HG02885 (cell line): ENCODE measurements around the gene KLHDC8A.

Source experiments
- ATAC-seq: cut with Tn5 transposase; IDR thresholded peaks from one replicate; pipeline ENCODE4 v1.9.1; 2021; ENCODE audit warnings: mild to moderate bottlenecking; ENCODE audit not compliant: unreplicated experiment, poor library complexity

The KLHDC8A gene

DNA sequence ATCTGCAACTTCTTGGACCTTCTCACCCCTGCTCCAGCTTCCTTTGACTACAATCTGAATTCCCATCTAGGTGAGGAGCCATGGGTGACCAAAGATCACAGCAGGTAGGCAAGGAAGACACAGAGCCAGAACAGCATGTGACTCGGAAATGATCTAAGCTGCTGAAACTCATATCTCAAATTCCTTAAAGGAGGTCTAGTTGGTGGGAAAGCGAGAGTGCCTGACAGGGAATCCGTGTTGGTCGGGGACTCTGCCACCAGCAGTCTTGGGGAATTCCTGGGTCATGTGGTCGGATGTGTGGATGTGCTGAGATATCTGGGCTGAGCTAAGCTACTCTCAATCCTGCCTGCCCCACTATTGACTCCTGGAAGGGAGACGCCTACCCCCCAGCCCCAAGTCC is 31.9 kb downstream of the KLHDC8A start:
- no peak for ATAC-seq

DNA sequence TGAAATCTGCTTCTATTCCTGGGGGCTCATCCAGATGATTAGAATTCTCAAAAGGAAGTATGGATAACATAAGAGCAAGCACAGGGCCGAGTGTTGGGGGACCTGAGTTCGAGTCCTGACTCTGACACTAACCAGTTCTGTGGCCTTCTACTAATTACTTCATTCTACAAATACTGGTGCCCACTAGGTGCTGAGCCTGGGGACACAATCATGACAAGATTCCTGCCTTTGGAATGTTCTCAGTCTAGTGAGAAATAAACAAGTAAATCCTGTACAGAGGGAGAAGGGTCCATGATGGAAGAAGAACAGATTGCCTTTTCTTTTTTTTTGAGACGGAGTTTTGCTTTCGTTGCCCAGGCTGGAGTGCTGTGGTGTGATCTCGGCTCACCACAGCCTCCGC is 32.9 kb downstream of the KLHDC8A start:
- no peak for ATAC-seq

DNA sequence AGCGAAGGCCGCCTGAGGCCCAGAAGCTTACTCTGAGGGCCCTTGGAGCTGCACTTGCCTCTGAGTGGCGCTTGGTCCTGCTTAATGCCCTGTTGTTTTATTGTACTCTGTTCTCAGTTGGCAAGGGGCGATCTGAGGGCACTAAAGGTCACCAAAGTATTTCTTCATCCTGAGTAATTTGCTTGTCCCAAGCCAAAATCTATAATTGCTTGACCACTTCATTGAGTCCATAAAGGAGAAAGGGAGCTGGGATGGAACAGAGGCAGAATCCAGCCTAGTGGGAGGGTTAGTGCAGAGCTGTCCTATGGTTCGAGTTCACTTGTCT is 34.8 kb downstream of the KLHDC8A start:
- no peak for ATAC-seq

DNA sequence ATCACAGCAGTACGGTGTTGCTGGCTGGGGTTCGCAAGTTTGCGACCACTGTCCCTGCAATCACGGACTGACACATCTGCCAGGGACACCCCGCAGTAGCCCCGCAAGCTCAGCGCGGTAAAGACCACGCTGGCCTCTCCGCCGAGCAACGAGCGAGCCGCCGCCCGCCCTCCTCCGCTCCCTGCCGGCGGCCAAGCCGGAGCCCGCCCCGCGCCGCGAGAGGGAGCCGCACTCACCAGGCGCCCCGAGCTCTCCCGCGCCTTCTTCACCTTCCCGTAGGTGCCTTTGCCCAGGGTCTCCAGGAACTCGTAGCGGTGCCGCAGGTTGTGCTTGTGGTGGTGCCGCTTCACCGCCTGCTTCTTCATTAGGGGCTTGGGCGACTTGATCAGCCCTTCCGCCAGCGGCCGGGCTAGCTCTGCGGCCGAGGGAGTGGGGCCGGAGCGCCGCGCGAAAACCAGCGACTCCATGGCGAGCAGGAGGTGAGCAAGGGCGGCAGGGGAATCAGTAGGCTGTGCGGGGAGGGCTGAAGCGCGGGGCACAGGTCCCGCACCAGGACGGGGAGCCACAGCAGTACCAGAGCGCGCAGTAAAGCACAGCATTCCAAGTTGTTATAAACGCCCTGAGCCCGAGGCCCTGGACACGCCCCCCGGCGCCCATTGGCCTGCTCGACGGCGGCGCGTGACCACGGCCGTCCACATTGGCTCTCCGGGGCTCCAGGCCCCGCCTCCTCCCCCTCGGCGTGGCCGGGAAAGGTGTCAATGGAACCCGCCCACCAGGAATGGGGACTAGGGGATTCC is 35.4 kb downstream of the KLHDC8A start, which contains the start of gene NUAK2:
Gene NUAK2, minus strand, starts transcription at position 584 of the 797 bp plus-strand sequence. Its CDS starts 117 bp downstream, at position 467.
- ATAC-seq: peak; percentile 66

DNA sequence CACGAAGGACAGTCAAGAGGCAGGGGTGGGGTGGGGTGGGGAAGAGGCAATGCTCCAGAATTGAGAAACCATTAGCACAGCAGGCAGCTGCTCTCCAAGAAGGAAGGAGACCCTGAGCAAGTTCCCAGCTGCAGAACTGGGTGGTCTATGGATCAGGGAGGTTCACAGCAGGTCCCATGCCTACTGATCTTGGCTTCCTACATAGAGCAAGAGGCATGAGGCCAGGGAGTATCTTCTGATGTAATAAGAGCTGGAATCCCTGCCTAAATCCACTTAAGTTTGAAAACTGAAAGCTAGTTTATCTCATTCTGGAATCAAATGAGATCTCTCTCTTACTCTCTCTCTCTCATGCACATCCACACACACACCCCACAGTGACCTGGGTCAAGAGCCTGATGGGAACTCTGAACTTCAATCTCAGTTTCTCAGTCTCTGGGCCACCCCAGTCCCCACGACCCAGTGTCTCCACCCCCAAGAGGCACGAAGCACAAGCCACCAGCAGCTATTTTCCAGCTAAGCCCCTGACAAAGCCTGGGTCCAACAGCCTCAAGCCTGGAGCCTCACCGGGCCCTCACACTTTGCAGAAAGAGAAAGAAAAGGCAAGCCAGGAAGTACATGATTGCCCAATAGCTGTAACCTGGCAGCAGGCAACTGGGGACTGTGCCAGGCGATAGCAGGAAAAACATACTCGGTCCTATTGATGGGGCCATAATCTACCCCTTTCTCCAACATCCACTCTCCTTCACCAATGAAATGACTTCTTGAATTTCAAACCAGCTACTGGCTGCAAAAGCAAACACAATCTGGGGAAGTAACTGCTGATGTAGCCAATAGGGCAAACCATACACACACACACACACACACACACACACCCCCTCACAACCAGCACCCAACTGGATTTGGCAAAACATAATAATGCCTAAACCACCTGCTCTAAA is 37.4 kb downstream of the KLHDC8A start:
- ATAC-seq: no peak

DNA sequence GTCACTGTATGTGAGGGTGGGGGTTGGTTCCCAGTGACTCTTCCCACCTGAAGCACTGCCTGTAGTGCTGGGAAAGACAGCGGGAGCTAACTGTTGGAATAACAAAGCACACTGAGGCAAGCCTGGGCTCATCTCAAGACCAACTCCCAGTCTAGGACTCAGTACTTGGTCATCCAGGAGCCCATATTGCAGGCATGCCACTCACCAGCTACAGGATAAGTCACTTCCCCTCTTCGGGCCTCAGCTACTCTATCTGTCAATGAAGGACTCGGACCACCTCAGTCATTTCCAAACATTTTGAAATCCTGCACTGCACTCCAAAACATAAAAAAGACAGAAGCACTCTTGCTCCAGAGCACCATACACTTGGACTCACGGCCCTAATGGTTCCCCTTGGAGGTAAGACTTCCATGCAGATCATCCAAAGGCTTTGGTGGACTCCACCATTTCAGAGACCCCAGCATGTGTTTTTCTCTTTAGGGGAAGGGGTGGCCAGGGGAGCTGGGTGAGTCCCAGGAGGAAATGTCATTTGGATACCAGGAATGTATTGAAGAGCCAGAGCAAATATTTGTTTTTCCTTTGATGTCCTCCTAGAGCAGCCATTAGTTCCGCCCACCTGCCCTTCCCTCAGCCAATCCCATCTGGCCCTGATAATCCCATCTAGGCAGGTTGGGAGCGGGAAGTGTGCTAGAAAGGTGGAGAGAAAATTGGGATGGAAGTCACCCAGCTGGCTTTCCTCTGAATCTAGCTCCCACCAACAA is 38.3 kb downstream of the KLHDC8A start:
- no peak for ATAC-seq

DNA sequence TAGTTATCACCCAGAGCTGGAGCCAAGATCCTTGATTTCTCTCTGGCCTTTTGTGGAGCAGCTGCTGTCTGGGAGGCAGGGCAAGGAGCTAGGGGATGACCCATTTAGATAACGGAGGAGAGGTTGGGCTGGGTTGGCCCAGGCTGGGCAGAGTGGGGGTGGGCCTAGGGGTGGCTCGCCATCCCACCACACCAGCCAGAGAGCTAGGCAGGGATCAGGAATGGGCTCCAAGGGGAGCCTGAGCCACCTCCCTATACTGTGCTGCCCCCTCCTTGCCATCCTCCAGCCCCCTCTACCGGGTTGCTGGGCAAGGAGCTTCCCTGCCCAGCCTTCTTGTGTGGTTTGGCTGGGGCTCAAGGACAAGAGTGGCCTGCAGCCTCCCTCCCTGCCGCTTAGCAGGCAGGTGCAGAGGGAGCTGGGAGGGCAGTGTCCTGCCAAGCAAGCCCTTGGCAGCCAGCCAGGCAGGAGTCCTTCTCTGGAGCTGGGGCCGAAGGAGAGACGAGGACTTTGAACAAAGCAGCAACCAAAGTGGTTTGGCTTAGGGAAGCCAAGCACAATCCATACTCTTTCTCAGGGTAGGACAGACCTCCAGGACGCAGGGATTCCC is 39.3 kb downstream of the KLHDC8A start:
- no peak for ATAC-seq

DNA sequence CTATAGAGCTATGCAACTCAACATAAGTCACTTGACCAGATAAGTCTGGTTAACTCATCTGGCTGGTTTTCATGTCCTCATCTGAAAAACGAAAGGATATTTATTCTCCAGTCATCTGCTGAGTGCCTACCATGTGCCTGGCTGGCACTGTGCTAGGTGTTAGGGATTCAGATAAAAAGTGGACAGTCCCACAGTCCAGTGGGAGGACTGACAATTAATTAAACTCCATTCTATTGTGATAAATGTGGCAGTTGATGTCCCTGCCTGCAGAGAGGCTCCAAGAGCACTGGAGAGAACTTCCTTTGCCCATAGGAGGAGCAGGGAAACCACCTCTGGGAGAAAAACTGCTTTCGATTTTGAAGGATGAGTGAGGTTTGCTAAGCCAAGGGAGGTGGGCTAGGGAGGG is 40.6 kb downstream of the KLHDC8A start:
- no peak for ATAC-seq

DNA sequence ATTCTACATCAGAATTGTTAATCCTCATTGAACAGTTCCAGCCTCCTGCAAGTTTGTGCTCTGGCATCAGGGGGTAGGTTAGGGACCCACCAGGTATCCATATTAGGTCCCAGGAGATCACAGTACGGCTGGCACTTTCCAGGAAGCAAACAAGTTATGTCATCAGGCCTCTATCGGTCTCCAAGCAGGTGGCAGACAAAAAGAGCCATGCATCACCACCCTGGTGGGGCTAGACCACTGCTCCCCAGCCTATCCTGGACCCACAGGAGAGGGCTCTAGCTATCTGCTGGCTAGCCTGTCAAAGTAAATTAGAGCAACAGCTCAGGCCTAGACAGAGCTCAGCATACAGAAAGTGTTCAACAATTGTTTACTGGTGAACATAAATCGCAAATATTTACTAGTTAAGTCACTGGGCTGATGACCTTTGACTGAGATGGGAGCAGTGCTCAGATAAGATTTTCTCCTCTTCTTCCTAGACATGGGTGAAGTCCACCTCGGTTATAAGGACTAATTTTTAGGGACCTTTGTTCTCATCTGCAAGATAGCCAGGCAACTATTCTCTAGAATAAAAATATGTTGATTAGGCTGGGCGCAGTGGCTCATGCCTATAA is 41.6 kb downstream of the KLHDC8A start:
- ATAC-seq: no peak

DNA sequence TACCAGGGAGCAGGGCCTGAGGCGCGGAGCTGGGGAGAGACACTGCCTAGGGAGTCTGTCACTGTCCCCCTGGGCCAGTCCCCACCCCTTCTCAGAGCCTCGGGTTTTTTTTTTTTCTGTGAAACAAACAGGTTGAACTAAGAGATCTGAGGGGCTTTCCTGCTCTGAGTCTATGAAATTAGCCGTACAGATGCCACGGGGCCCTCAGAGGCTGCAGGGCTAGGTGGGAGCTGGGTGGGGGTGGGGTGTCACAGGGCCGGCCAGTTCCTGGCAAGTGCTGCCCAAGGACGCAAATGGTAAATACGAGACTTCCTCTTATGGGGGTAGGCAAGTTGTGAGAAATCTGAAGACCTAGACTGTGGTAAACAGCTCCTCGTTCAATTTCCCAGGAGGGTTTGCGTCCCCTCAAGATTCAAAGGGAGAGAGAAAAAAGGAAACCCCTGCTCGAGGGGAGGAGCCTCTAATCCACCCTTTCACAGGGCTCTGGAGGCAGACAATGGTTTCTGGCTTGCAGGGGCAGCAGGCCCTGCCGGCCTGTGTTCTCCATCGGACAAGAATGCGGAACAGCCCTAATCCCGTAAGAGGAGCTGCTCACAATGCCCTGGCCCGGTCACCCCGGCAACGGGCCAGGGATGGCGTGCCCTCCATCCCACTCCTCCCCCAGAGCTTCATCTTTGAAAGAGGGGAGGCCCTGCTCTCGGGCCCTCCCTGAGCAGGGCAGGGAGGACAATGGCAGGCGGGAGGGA is 43.0 kb downstream of the KLHDC8A start:
- ATAC-seq: no peak

DNA sequence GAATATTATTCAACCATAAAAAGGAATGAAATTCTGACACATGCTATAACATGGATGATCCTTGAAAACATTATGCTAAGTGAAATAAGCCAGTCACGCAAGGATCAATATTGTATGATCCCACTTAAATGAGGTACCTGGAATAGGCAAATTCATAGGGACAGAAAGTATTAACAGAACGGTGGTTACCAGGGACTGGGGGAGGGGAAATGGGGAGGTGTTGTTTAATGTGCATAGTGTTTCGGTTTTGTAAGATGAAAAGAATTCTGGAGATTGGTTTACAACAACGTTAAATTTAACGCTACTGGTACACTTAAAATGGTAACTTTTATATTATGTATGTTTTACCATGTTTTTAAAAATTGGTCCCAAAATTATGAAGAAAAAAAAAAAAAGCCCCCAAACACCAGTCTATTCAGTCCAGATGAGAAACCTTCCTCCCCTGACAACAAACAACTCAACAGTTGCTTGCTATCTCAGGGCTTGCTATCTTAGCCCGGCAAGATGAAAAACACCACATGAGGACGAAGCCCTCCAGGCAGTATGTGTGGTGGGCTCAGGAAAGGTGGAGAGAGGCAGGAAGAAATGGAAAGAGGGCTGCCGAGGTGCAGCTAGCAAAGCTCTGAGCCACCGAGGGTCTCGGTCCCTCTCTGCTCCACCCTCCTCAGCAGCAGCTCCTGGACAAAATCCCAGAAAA is 43.7 kb downstream of the KLHDC8A start:
- ATAC-seq: no peak

DNA sequence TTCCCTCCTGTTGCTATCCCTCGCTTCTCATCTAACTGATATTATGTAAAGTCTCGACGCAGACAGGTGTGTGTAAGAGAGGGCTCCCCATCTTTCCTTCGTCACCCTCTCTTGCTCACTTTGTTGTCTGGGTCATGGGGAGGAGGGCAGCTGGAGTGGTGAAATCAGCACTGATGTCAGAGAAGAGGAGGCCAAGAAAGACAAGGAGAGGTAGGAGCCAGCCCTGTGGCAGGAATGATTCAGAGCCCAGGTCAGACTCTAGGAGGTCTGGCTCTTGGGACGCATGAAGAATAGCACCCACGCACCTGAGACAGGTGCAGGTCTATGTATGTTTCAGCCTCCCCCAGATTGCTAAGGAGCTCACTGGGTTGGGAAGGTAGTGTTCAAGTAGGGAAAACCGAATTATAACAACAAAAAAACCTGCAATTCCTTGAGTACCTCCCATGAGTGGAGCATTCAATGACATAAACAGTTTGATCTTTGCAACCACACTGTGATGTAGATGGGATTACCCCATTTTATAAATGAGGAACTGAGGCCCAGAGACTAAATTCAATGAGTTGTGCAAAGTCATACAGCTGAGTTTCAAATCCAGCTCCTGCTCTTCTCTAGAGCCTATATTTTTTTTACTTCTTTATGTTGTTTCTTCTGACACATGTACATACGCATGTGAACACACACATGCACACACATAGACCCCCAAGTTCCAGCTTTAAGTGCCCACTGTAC is 45.6 kb downstream of the KLHDC8A start:
- ATAC-seq: no peak

DNA sequence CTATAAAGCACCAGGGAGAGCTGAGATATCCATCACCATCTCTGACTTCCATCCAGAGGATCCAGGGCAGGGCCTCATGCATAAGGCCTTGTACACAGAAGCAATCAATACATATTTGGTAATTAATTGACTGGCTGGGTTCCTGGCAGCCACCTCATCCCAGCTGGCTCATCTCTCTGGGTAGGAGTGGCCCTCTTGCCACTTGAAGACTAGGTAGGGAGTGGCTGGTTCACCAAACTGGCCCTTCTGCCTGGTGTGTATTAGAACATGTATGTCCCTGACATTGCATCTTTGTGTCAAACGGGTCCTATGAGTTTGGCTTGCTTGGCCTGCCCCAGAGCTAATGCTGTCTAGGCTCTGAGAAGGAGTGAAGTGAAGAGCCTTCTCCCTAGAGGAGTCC is 47.0 kb downstream of the KLHDC8A start:
- ATAC-seq: no peak

DNA sequence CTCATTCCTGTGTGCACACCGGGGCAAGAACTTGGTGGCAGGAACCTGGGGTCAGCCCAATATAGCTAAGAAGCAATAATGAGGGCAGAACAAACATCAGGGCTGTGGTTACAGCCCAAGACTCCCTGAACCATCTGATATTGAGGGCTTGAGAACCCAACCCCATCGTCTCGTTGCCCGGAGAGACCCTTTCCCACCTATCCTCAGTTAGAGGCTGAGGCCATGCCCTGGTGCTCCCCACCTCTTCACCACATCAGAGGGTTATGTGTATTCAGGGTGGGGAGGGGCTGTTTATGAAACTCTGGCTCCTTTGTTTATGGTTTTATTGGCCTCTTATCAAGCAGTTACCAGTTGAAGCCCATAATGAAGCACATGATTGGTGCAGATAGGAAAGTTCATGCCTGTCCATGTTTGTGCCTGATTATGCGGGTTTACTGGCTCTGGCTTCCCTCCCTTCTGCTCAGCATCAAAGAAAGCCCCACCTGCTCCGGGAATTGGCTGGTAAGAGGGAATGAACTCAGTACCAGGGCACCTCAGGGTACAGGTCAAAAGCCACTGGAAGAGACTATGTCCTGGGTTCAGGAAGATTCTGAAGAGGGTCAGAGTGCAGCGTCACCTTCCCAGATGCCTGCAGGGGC is 49.7 kb downstream of the KLHDC8A start:
- no peak for ATAC-seq

DNA sequence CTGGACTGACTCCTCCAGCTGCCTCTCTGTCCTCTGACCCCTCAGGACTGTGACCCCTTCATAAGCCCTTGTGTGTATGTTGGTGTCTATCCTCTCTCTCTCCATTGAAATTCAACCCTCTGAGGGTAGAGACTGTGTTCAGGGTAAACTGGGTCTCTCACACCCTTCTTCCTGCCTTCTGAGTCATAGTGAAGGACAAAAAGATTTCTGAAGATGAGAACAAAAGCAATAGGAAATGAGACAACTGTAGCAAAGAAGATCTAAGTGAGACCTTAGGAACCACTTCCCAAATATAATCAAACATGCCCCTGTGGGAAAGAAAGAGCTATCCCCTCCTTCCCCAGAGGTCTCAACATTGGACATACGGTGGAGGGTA is 52.0 kb downstream of the KLHDC8A start:
- ATAC-seq: no peak

DNA sequence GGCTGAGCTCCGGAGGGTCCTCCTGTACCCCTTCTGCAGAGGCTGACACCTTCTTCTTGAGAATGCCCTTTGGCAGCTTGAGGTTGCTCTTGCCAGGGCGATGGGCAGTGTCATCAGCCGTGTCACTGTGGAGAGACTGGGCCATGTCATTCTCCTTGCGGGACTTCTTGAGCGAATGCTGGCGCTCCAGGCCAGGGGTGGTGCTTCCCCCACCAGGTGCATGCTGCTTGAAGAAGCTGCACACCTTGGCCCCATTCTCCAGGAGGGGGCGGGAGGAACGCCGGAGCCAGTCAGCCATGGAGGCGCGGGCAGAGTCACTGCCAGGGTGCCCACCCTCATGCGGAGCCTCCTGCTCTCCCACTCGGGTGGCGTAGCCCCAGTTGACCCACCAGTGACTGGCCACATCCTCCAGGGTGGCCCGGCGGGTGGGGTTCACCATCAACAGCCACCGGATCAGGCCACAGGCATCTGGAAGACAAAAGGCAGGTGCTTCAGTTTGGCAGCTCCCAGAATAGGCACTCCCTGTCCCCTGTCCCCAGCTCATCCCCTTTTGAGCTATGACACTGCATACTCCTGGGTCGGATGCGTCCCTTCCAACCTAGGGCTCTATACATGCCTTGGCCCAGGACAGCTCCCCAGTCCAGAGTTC is 52.6 kb downstream of the KLHDC8A start:
- ATAC-seq: no peak

DNA sequence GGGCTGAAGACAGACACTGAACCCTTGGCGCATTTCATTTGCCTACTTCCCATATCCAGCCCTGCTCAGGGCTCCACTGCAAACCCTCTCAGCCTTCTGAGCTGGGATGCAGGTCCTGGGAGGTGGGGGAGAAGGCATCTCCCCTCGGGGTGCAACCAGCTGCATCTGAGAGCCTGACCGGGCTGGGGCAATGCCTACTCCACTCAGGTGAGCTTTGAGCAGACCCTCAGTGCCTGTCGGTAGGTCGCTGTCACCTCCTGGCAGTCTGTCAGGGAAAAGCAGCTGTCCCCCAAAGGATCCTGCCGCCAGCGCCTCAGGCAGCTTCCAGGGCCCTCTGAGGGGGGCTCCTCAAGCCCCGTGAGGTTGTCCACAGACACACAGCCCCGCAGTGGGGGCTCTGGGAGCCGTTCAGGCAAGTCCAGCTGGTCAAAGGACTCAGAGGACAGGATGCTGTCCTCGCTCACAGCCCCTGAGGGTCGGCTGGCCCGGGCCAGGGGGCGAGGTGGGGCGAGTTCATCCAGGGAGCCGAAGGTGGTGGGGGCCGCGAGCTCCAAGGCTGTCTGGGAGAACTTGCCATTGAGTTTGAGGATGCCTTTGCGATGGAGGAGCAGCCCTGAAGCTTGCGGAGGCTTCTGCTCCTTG is 53.4 kb downstream of the KLHDC8A start:
- ATAC-seq: no peak
